Measurements from ENCODE around the gene NKTR.

DNA sequence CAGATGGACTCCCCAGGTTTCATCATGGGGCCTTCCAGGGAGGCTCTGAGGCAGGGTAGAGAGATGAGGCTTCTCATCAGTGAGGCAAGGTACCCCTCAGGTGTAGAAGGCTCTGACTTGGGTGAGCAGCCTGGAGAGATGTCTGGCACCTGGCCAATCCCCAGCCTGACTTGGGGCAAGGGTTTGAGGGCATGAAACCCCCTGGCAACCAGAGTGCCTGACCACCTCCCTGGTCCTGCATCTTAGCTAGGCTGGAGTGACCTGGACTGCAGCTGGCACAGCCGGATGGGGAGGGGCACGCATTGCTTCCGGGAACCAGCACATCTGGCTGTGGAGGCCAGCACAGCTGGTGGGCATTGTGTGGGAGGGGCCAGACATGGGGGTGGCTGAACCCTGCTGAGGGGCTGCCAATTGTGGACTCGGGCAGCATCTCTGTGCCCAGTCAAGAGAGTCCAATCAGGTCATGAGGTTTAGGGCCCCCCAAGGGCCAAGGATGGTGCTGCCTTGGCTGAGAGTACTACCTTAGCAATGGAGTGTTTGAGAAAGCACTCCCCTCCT, 54.9 kb downstream of the NKTR start:
- TF ChIP-seq, protein P1, sequence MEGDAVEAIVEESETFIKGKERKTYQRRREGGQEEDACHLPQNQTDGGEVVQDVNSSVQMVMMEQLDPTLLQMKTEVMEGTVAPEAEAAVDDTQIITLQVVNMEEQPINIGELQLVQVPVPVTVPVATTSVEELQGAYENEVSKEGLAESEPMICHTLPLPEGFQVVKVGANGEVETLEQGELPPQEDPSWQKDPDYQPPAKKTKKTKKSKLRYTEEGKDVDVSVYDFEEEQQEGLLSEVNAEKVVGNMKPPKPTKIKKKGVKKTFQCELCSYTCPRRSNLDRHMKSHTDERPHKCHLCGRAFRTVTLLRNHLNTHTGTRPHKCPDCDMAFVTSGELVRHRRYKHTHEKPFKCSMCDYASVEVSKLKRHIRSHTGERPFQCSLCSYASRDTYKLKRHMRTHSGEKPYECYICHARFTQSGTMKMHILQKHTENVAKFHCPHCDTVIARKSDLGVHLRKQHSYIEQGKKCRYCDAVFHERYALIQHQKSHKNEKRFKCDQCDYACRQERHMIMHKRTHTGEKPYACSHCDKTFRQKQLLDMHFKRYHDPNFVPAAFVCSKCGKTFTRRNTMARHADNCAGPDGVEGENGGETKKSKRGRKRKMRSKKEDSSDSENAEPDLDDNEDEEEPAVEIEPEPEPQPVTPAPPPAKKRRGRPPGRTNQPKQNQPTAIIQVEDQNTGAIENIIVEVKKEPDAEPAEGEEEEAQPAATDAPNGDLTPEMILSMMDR (conservative IDR thresholded peaks at IDR 0.05; ENCODE audit: low read length): no peak
- TF ChIP-seq EZH2phosphoT487 (IDR thresholded peaks at IDR 0.05; ENCODE audit: borderline replicate concordance, low read depth, low read length): no peak
